H1 (cell line): Measurements from ENCODE around the gene GRM8. TPM values are rescaled to one million over a fixed set of nuclear protein-coding genes. Genes with fewer than 3 reads are reported as not detected.

Experiments used
- CTCF ChIA-PET: fragments of 300-600 bp; sonication (Branson Sonifier 250); formaldehyde crosslinking; loops from one replicate; lab custom pipeline; 2021; ENCODE audit not compliant: partially characterized antibody; lab: Charles Lee
- POLR2A ChIA-PET: fragments of 300-600 bp; sonication (Branson Sonifier 250); formaldehyde crosslinking; loops from one replicate; lab custom pipeline; 2021; ENCODE audit warnings: inconsistent platforms; ENCODE audit not compliant: partially characterized antibody; lab: Charles Lee
- DNase-seq, 2 experiments: peaks; one replicate each; pipeline versions ENCODE4 v3.0.0 to v3.0.0-alpha.2; 2010 to 2022; ENCODE audit warnings: low spot score in 2 of 2, low read depth in 1 of 2, mixed read lengths in 1 of 2
- FAIRE-seq: peaks from 2 replicates; lab custom pipeline; 2011; peaks lifted over from hg19 to GRCh38; lab: Jason Lieb, UNC
- H2AFZ ChIP-seq: 2 replicates; pipeline ENCODE4 v1.8.1; 2012; ENCODE audit warnings: low read length, inconsistent platforms
- H2AK5ac ChIP-seq: 2 replicates; pipeline ENCODE4 v1.6.1; 2013; ENCODE audit warnings: low read depth, low read length
- H2BK120ac ChIP-seq: replicated peaks from 2 replicates; pipeline ENCODE3; 2013; ENCODE audit warnings: low read depth, low read length, inconsistent platforms
- H2BK12ac ChIP-seq: 2 replicates; pipeline ENCODE4 v1.6.1; 2013; ENCODE audit warnings: low read depth, low read length
- H2BK15ac ChIP-seq: 2 replicates; pipeline ENCODE4 v1.6.1; 2013; ENCODE audit warnings: low read length
- H2BK20ac ChIP-seq: 2 replicates; pipeline ENCODE4 v1.6.1; 2013; ENCODE audit warnings: low read length
- H2BK5ac ChIP-seq: 2 replicates; pipeline ENCODE4 v1.6.1; 2013; ENCODE audit warnings: low read depth, low read length
- H3K14ac ChIP-seq: 2 replicates; pipeline ENCODE4 v1.6.1; 2013; ENCODE audit warnings: inconsistent platforms; ENCODE audit not compliant: insufficient read length
- H3K18ac ChIP-seq: 2 replicates; pipeline ENCODE4 v1.6.1; 2013; ENCODE audit warnings: low read length; ENCODE audit errors: extremely low read depth
- H3K23ac ChIP-seq: 2 replicates; pipeline ENCODE4 v1.6.1; 2013; ENCODE audit warnings: inconsistent platforms; ENCODE audit not compliant: insufficient read length
- H3K23me2 ChIP-seq: 2 replicates; pipeline ENCODE4 v1.6.1; 2013; ENCODE audit warnings: low read depth, low read length
- H3K27ac ChIP-seq: 2 replicates; pipeline ENCODE4 v1.6.1; 2011; ENCODE audit warnings: low read depth, low read length, inconsistent platforms
- H3K27me3 ChIP-seq, 4 experiments: replicated peaks in 1 of 4; 1 replicate in 1 of 4; 2 replicates in 3 of 4; pipeline versions ENCODE4 v1.6.1 to v1.8.1; 2011 to 2013; ENCODE audit warnings: low read length in 3 of 4, mild to moderate bottlenecking in 3 of 4, inconsistent platforms in 2 of 4, mixed read lengths in 2 of 4, moderate library complexity in 1 of 4; ENCODE audit not compliant: control insufficient read depth in 3 of 4, insufficient read depth in 3 of 4; ENCODE audit errors: extremely low read depth in 1 of 4
- H3K36me3 ChIP-seq, 4 experiments: 2 replicates each; pipeline versions ENCODE4 v1.6.1 to v1.8.1; 2011 to 2013; ENCODE audit warnings: mild to moderate bottlenecking in 4 of 4, low read length in 3 of 4, moderate library complexity in 2 of 4, control low read depth in 1 of 4, inconsistent platforms in 1 of 4; ENCODE audit not compliant: insufficient read depth in 4 of 4, control insufficient read depth in 2 of 4
- H3K4ac ChIP-seq: replicated peaks from 2 replicates; pipeline ENCODE3; 2013; ENCODE audit warnings: low read length, low read depth, mixed read lengths, inconsistent platforms; ENCODE audit not compliant: insufficient read length
- H3K4me1 ChIP-seq, 4 experiments: replicated peaks in 1 of 4; 1 replicate in 1 of 4; 2 replicates in 3 of 4; pipeline versions ENCODE4 v1.6.1 to v1.8.1; 2011 to 2013; ENCODE audit warnings: low read length in 3 of 4, inconsistent platforms in 2 of 4, mixed read lengths in 1 of 4; ENCODE audit not compliant: insufficient read depth in 4 of 4, control insufficient read depth in 3 of 4
- H3K4me2 ChIP-seq, 2 experiments: 2 replicates each; pipeline versions ENCODE4 v1.6.1 to v1.8.1; 2011 to 2013; ENCODE audit warnings: low read depth in 2 of 2, low read length in 2 of 2, control low read depth in 1 of 2, inconsistent platforms in 1 of 2, mild to moderate bottlenecking in 1 of 2; ENCODE audit not compliant: insufficient read depth in 1 of 2
- H3K4me3 ChIP-seq, 4 experiments: fragments of 200-600, 300-600 bp in 1 of 4; sonication (generic), shearing (Covaris generic), sonication (Bioruptor Twin) in 1 of 4; 2 replicates each; pipeline versions ENCODE4 v1.5.1 to v1.8.1; 2011 to 2016; ENCODE audit warnings: low read length in 4 of 4, low read depth in 3 of 4, control low read depth in 2 of 4, inconsistent platforms in 2 of 4, mild to moderate bottlenecking in 2 of 4, mixed read lengths in 1 of 4, moderate library complexity in 1 of 4; ENCODE audit not compliant: insufficient read depth in 2 of 4; ENCODE audit errors: extremely low read depth in 1 of 4
- H3K56ac ChIP-seq: replicated peaks from 2 replicates; pipeline ENCODE3; 2013; ENCODE audit warnings: low read depth, mild to moderate bottlenecking, mixed read lengths, low read length, inconsistent platforms; ENCODE audit not compliant: insufficient read length
- H3K79me1 ChIP-seq: 2 replicates; pipeline ENCODE4 v1.6.1; 2013; ENCODE audit warnings: low read depth, low read length, control low read depth
- H3K79me2 ChIP-seq, 2 experiments: 2 replicates each; pipeline versions ENCODE4 v1.6.1 to v1.8.1; 2012 to 2013; ENCODE audit warnings: low read length in 2 of 2, mild to moderate bottlenecking in 2 of 2, inconsistent platforms in 1 of 2; ENCODE audit not compliant: insufficient read depth in 2 of 2, control insufficient read depth in 1 of 2
- H3K9ac ChIP-seq, 4 experiments: replicated peaks in 1 of 4; 1 replicate in 1 of 4; 2 replicates in 3 of 4; pipeline versions ENCODE4 v1.6.1 to v1.8.1; 2011 to 2013; ENCODE audit warnings: low read depth in 3 of 4, low read length in 3 of 4, control low read depth in 2 of 4, mild to moderate bottlenecking in 2 of 4, moderate library complexity in 2 of 4, inconsistent platforms in 1 of 4; ENCODE audit errors: extremely low read depth in 1 of 4
- H3K9me3 ChIP-seq, 2 experiments: 2 replicates each; pipeline versions ENCODE4 v1.6.1 to v1.8.1; 2012 to 2013; ENCODE audit warnings: mild to moderate bottlenecking in 2 of 2, moderate library complexity in 2 of 2, control low read depth in 1 of 2, inconsistent platforms in 1 of 2, low read depth in 1 of 2, low read length in 1 of 2, mixed read lengths in 1 of 2; ENCODE audit not compliant: insufficient read depth in 2 of 2
- H4K20me1 ChIP-seq, 2 experiments: replicated peaks in 1 of 2; 2 replicates each; pipeline versions ENCODE3 to v1.8.1; 2011 to 2013; ENCODE audit warnings: inconsistent platforms in 2 of 2, low read length in 2 of 2, mild to moderate bottlenecking in 1 of 2; ENCODE audit not compliant: insufficient read depth in 2 of 2, control insufficient read depth in 1 of 2
- H4K5ac ChIP-seq: 2 replicates; pipeline ENCODE4 v1.6.1; 2013; ENCODE audit warnings: low read length, low read depth, mixed read lengths, inconsistent platforms; ENCODE audit not compliant: insufficient read length
- H4K8ac ChIP-seq: 2 replicates; pipeline ENCODE4 v1.8.0; 2013; ENCODE audit warnings: mild to moderate bottlenecking, moderate library complexity, low read length, inconsistent platforms; ENCODE audit not compliant: insufficient read depth; ENCODE audit errors: extremely low read depth
- H4K91ac ChIP-seq: replicated peaks from 2 replicates; pipeline ENCODE3; 2013; ENCODE audit warnings: low read length, mixed read lengths, inconsistent platforms; ENCODE audit not compliant: insufficient read length
- BRCA1 ChIP-seq: IDR thresholded peaks from 2 replicates; pipeline ENCODE4 v1.6.1; 2012; ENCODE audit warnings: low read depth, low read length, improper control_type of control experiment
- CBX8 ChIP-seq: fragments of 300-800, 300-1000 bp; sonication (generic); IDR thresholded peaks from 2 replicates; pipeline ENCODE4 v1.7.1; 2016; ENCODE audit warnings: low read depth, low read length, borderline replicate concordance
- CHD1 ChIP-seq: IDR thresholded peaks from 2 replicates; pipeline ENCODE4 v1.6.1; 2012; ENCODE audit warnings: low read depth, low read length, improper control_type of control experiment
- KDM1A ChIP-seq: fragments of 200-600, 300-600 bp; sonication (generic); IDR thresholded peaks from 2 replicates; pipeline ENCODE4 v1.7.1; 2016; ENCODE audit warnings: mild to moderate bottlenecking, low read length, borderline replicate concordance
- NRF1 ChIP-seq: IDR thresholded peaks from 2 replicates; pipeline ENCODE4 v1.6.1; 2011; ENCODE audit warnings: mild to moderate bottlenecking, low read depth, low read length, improper control_type of control experiment
- PHF8 ChIP-seq: fragments of 200-600 bp; sonication (generic); conservative IDR thresholded peaks from 2 replicates; pipeline ENCODE4 v1.7.1; 2012; ENCODE audit warnings: low read depth, mild to moderate bottlenecking, inconsistent platforms, low read length, moderate library complexity
- POLR2A ChIP-seq, 2 experiments: IDR thresholded peaks; 1 replicate in 1 of 2; 2 replicates in 1 of 2; pipeline ENCODE4 v1.6.1; 2011; ENCODE audit warnings: low read depth in 2 of 2, low read length in 2 of 2, mild to moderate bottlenecking in 2 of 2; ENCODE audit errors: control extremely low read depth in 1 of 2
- POU5F1 ChIP-seq: IDR thresholded peaks from 2 replicates; pipeline ENCODE4 v1.6.1; 2011; ENCODE audit warnings: low read depth, mild to moderate bottlenecking, low read length, moderate library complexity
- RAD21 ChIP-seq, 2 experiments: IDR thresholded peaks in 1 of 2; conservative IDR thresholded peaks in 1 of 2; 2 replicates each; pipeline ENCODE4 v1.6.1; 2011; ENCODE audit warnings: low read depth in 2 of 2, low read length in 2 of 2, improper control_type of control experiment in 1 of 2, inconsistent platforms in 1 of 2, mild to moderate bottlenecking in 1 of 2, moderate library complexity in 1 of 2
- SIRT6 ChIP-seq: IDR thresholded peaks from one replicate; pipeline ENCODE4 v1.7.1; 2012; ENCODE audit warnings: low read length, inconsistent platforms
- polyA plus RNA-seq, 7 experiments: library from polyadenylated mRNA; depleted of rRNA in 3 of 7; stranded (reverse) in 5 of 7; unstranded in 2 of 7; fragments of >200 nt in 5 of 7; fragments of 200-250 nt in 2 of 7; gene quantifications; 1 replicate in 5 of 7; 2 replicates in 1 of 7; 4 replicates in 1 of 7; pipeline versions ENCODE4 v1.2.1 to v1.2.3, GENCODE V29; 2011 to 2013; ENCODE audit warnings: missing spikeins in 2 of 7, mixed read lengths in 2 of 7
- total RNA-seq: library from RNA; stranded (reverse); fragmentation: NEBNext Ultra II Directional; extraction: Animal tissue kit (Norgen Biotek cat#: 25700); gene quantifications from 2 replicates; pipeline ENCODE4 v1.2.1, GENCODE V29; 2021
- TF ChIP-seq, protein P1 (sequence below): IDR thresholded peaks from 2 replicates; pipeline ENCODE4 v1.6.1; 2011; ENCODE audit warnings: low read length, improper control_type of control experiment
- TF ChIP-seq, protein P2 (sequence below): IDR thresholded peaks from 2 replicates; pipeline ENCODE4 v1.6.1; 2012; ENCODE audit warnings: low read length, inconsistent platforms

Gene GRM8
- total and polyA plus RNA-seq, 2 of the 8 experiments (the other 6 are each of a cell fraction or from before 2014, with no cell fraction given) = 2.6 to 2.8 TPM

GRCh38 chr7:126398285-126398684, 854.5 kb downstream of the GRM8 start:
- H2BK12ac ChIP-seq = no peak overlapping the region
- no peak overlapping the region for H3K9ac ChIP-seq
- no peak overlapping the region for H2BK5ac ChIP-seq
- DNase-seq (no peak), FAIRE-seq (no peak)
- H2AFZ ChIP-seq = 0 out of 2 replicates have a peak overlapping the region, but pooled peaks have one; percentile 25
- no peaks in the 10 kb centered on the region for H3K79me2 ChIP-seq
- no peaks in the 10 kb centered on the region for H3K23me2 ChIP-seq
- H2BK15ac ChIP-seq = no peak overlapping the region
- H3K4me2 ChIP-seq = no peak overlapping the region
- H3K4me3 ChIP-seq = no peak overlapping the region
- H3K27ac ChIP-seq = no peak overlapping the region
- H3K18ac ChIP-seq = no peak overlapping the region
- H2BK20ac ChIP-seq = no peak overlapping the region
- no peak overlapping the region for H3K14ac ChIP-seq
- H3K9me3 ChIP-seq = no peaks in the 10 kb centered on the region
- H3K4ac ChIP-seq = no peak overlapping the region
- no peaks in the 10 kb centered on the region for H4K20me1 ChIP-seq
- H4K8ac ChIP-seq = no peak overlapping the region
- H4K5ac ChIP-seq = no peak overlapping the region
- no peak overlapping the region for H3K23ac ChIP-seq
- H3K79me1 ChIP-seq = no peaks in the 10 kb centered on the region
- ChIA-PET POLR2A (no interaction called here), CTCF (interaction anchor here (1.3 kb wide), 1 partner anchor 14 kb away, joined by 4 read pairs; no protein-coding TSS in a partner anchor)
- peaks cover 0 to 2% (median 0%) of the 10 kb centered on the region in 4 experiments; a peak in 1 of 8 replicates for H3K36me3 ChIP-seq
- no peak overlapping the region for H2AK5ac ChIP-seq
- no peaks in the 10 kb centered on the region for H3K27me3 ChIP-seq
- H2BK120ac ChIP-seq = no peak overlapping the region
- H3K4me1 ChIP-seq = no peaks in the 10 kb centered on the region
- no peak overlapping the region for H4K91ac ChIP-seq
- H3K56ac ChIP-seq = no peak overlapping the region
- TF ChIP-seq, protein P1, sequence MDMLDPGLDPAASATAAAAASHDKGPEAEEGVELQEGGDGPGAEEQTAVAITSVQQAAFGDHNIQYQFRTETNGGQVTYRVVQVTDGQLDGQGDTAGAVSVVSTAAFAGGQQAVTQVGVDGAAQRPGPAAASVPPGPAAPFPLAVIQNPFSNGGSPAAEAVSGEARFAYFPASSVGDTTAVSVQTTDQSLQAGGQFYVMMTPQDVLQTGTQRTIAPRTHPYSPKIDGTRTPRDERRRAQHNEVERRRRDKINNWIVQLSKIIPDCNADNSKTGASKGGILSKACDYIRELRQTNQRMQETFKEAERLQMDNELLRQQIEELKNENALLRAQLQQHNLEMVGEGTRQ = no peak
- no peak for TF ChIP-seq RAD21 (IDR thresholded peaks at IDR 0.05 in 1 of 2, conservative IDR thresholded peaks at IDR 0.05 in 1 of 2; ENCODE audit: low read depth in 2 of 2, low read length in 2 of 2)
- TF ChIP-seq CHD1 = no peak
- TF ChIP-seq CBX8 = no peak
- TF ChIP-seq, protein P2, sequence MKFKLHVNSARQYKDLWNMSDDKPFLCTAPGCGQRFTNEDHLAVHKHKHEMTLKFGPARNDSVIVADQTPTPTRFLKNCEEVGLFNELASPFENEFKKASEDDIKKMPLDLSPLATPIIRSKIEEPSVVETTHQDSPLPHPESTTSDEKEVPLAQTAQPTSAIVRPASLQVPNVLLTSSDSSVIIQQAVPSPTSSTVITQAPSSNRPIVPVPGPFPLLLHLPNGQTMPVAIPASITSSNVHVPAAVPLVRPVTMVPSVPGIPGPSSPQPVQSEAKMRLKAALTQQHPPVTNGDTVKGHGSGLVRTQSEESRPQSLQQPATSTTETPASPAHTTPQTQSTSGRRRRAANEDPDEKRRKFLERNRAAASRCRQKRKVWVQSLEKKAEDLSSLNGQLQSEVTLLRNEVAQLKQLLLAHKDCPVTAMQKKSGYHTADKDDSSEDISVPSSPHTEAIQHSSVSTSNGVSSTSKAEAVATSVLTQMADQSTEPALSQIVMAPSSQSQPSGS = no peak
- no peak for TF ChIP-seq PHF8
- TF ChIP-seq POLR2A (IDR thresholded peaks at IDR 0.05; ENCODE audit: control extremely low read depth in 1 of 2, low read depth in 2 of 2, low read length in 2 of 2) = no peak
- no peak for TF ChIP-seq BRCA1
- TF ChIP-seq NRF1 = no peak
- no peak for TF ChIP-seq SIRT6
- TF ChIP-seq POU5F1 = no peak
- TF ChIP-seq KDM1A = no peak
